BJ (cell line): ENCODE results near the gene CDA. TPM values are rescaled to one million over a fixed set of nuclear protein-coding genes. Genes with fewer than 3 reads are reported as not detected.

Experiments
- CTCF ChIA-PET: fragments of 350-600 bp; formaldehyde crosslinking; extraction: SDS; loops from one replicate; lab custom pipeline; 2021; ENCODE audit warnings: antibody characterized with exemption, inconsistent platforms; lab: Yijun Ruan, JAX
- POLR2A ChIA-PET: fragments of 300-600 bp; sonication (Branson Sonifier 250); formaldehyde crosslinking; extraction: SDS; loops from one replicate; lab custom pipeline; 2021; ENCODE audit warnings: antibody characterized with exemption; lab: Charles Lee
- DNase-seq: peaks from one replicate; pipeline ENCODE4 v3.0.0-alpha.2; 2011; ENCODE audit warnings: low read depth
- H3K27me3 ChIP-seq: 2 replicates; pipeline ENCODE4 v1.6.0; 2011; ENCODE audit warnings: low read length; ENCODE audit not compliant: control insufficient read depth, insufficient read depth
- H3K36me3 ChIP-seq: 2 replicates; pipeline ENCODE4 v1.5.1; 2011; ENCODE audit warnings: low read length; ENCODE audit not compliant: control insufficient read depth, insufficient read depth
- H3K4me3 ChIP-seq: 2 replicates; pipeline ENCODE4 v1.5.1; 2011; ENCODE audit warnings: low read depth, mild to moderate bottlenecking, control low read depth, low read length
- polyA plus RNA-seq: library from polyadenylated mRNA; depleted of rRNA; stranded (reverse); fragments of >200 nt; gene quantifications from 2 replicates; pipeline ENCODE4 v1.2.3, GENCODE V29; 2011
- TF ChIP-seq, protein P1 (sequence below): IDR thresholded peaks from 2 replicates; pipeline ENCODE4 v1.5.1; 2011; ENCODE audit warnings: low read depth, mild to moderate bottlenecking, control low read depth, inconsistent platforms, low read length, moderate library complexity; ENCODE audit not compliant: insufficient read depth

The CDA gene
- polyA plus RNA-seq, 1 experiment: 7.5 TPM

DNA sequence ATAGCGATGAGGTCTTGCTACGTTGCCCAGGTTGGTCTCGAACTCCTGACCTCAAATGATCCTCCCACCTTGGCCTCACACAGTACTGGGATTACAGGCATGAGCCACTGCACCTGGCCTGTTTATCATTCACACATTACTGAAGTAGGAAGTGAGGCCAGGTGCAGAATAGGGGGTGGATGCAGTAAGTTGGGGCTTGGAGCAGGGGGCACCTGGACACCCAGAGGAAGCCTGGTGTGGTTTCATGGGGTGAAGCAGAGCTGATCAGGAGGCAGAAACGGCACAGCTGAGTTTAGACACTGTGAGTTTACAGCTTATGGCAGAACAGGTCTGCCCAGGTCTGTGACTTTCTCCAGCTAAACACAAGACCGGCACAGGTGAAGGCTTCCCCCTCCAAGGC lies 4.9 kb downstream of the CDA start:
- Histone ChIP-seq H3K27me3 (no peaks in the 10 kb centered on the region), H3K36me3 (no peaks in the 10 kb centered on the region), H3K4me3 (no peak overlapping the region)
- CTCF ChIA-PET: interaction anchor here (1.0 to 1.9 kb wide), 2 partner anchors 40 to 45 kb away, joined by 3 to 5 read pairs; no protein-coding TSS in a partner anchor
- POLR2A ChIA-PET: no interaction called here
- no peak for DNase-seq
- TF ChIP-seq, protein P1, sequence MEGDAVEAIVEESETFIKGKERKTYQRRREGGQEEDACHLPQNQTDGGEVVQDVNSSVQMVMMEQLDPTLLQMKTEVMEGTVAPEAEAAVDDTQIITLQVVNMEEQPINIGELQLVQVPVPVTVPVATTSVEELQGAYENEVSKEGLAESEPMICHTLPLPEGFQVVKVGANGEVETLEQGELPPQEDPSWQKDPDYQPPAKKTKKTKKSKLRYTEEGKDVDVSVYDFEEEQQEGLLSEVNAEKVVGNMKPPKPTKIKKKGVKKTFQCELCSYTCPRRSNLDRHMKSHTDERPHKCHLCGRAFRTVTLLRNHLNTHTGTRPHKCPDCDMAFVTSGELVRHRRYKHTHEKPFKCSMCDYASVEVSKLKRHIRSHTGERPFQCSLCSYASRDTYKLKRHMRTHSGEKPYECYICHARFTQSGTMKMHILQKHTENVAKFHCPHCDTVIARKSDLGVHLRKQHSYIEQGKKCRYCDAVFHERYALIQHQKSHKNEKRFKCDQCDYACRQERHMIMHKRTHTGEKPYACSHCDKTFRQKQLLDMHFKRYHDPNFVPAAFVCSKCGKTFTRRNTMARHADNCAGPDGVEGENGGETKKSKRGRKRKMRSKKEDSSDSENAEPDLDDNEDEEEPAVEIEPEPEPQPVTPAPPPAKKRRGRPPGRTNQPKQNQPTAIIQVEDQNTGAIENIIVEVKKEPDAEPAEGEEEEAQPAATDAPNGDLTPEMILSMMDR: no peak

- TF ChIP-seq, protein P1: no peak
- POLR2A ChIA-PET: no interaction called here
- no peaks in the 10 kb centered on the region for H3K36me3 ChIP-seq
- CTCF ChIA-PET: interaction anchor here (0.9 to 3.8 kb wide), 2 partner anchors 12 to 38 kb away, joined by 3 to 19 read pairs; partner anchors contain the start of gene PINK1
- no peak for DNase-seq
- no peaks in the 10 kb centered on the region for H3K27me3 ChIP-seq
- H3K4me3 ChIP-seq: no peak overlapping the region
These were observed 5.8 kb downstream of the CDA start for GRCh38 chr1:20594746-20595145.

DNA sequence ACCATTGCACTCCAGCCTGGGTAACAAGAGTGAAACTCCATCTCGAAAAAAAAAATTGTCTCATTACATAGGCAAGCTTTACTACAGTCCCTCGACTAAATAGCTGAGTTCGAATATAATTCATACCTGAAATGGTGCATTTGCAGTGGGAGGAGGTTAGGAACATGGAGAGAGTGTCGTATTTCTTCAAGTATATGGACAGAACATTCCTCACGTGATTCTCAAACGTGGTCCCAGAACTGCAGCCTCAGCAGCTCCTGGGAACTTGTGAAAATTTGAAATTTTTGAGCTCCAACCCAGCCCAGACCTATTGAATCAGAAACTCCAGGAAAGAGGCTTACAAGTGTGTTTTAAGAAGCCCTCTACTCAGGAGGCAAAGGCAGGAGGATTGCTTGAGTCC lies 7.2 kb downstream of the CDA start:
- Histone ChIP-seq H3K36me3 (no peaks in the 10 kb centered on the region), H3K27me3 (no peaks in the 10 kb centered on the region), H3K4me3 (no peak overlapping the region)
- DNase-seq: no peak
- TF ChIP-seq, protein P1: no peak
- POLR2A ChIA-PET: interaction anchor here (0.7 kb wide), 1 partner anchor 36 kb away, joined by 3 read pairs; no protein-coding TSS in a partner anchor
- CTCF ChIA-PET: interaction anchor here (3.8 kb wide), 1 partner anchor 37 kb away, joined by 19 read pairs; the partner anchor contains the start of gene PINK1

DNA sequence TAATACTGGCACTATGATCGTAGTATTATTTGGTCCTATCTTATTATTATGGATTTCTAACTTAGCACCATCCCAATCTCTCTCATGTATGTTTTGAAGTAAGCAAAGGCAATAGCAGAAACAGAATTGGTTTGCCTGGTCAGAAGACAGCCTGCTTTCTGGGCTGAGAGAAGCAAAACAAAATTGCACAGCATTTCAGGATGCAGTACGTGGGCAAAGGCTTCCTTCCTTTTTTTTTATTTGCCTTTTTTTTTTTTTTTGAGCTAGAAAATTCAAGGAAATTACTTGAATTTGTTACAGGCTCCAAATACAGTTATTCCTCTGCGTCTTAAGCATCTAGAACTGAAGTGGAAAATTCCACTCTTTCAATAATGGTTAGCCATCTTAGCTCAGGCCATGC lies 8.8 kb downstream of the CDA start:
- POLR2A ChIA-PET: no interaction called here
- TF ChIP-seq, protein P1: no peak
- CTCF ChIA-PET: interaction anchor here (1.4 to 3.8 kb wide), 2 partner anchors 9 to 35 kb away, joined by 5 to 19 read pairs; partner anchors contain the start of genes CDA and PINK1

GRCh38 chr1:20600156-20600555 lies 11.3 kb downstream of the CDA start:
- CTCF ChIA-PET: interaction anchor here (0.7 kb wide), 1 partner anchor 33 kb away, joined by 3 read pairs; the partner anchor contains the start of gene PINK1
- TF ChIP-seq, protein P1: no peak
- POLR2A ChIA-PET: no interaction called here
- no peak overlapping the region for H3K4me3 ChIP-seq
- H3K36me3 ChIP-seq: no peaks in the 10 kb centered on the region
- H3K27me3 ChIP-seq: no peaks in the 10 kb centered on the region
- DNase-seq: no peak

More for the DNA sequence above, 8.8 kb downstream of the CDA start:
- no peak for DNase-seq
- H3K27me3 ChIP-seq: no peaks in the 10 kb centered on the region
- H3K4me3 ChIP-seq: no peak overlapping the region
- no peaks in the 10 kb centered on the region for H3K36me3 ChIP-seq
